Fibroblast of villous mesenchyme (primary cell): Measurements from ENCODE around the gene CFAP251. TPM values are rescaled to one million over a fixed set of nuclear protein-coding genes. Genes with fewer than 3 reads are reported as not detected.
A peak's percentile ranks its signal among the peaks of the same experiment; 100 is the strongest.
"Not testable (repeated sequence)": the region's sequence is repeated elsewhere in the genome, so short reads cannot be mapped to it uniquely, and the experiment has no call there.

Experiments
- DNase-seq: peaks from one replicate; pipeline ENCODE4 v3.0.0-alpha.2; 2010; ENCODE audit warnings: low read depth
- H3K4me3 ChIP-seq: 2 replicates; pipeline ENCODE4 v1.5.1; 2011; ENCODE audit warnings: low read depth, mild to moderate bottlenecking, low read length
- CTCF ChIP-seq: IDR thresholded peaks from 2 replicates; pipeline ENCODE4 v1.5.1; 2012; ENCODE audit warnings: low read depth, mild to moderate bottlenecking, low read length; ENCODE audit not compliant: insufficient read depth
- total RNA-seq: library from RNA; depleted of rRNA; stranded (reverse); fragments of >200 nt; gene quantifications from 2 replicates; pipeline ENCODE4 v1.2.3, GENCODE V29; 2012

Gene CFAP251
- total RNA-seq, 1 donor = 8.2 TPM

GRCh38 chr12:121875582-121875981 lies 42.8 kb upstream of the CFAP251 start:
- H3K4me3 ChIP-seq = no peak overlapping the region
- TF ChIP-seq CTCF = no peak
- no peak for DNase-seq

- not testable (repeated sequence) for H3K4me3 ChIP-seq, DNase-seq
These were observed 42.3 kb upstream of the CFAP251 start for GRCh38 chr12:121876080-121876447.

- no peak for DNase-seq
- no peak for TF ChIP-seq CTCF
- no peak overlapping the region for H3K4me3 ChIP-seq
These were observed 35.1 kb upstream of the CFAP251 start for GRCh38 chr12:121883315-121883660.

- peak; percentile 28 for DNase-seq
- not testable (repeated sequence) for H3K4me3 ChIP-seq
These were observed 33.3 kb upstream of the CFAP251 start for GRCh38 chr12:121885129-121885528.

- peak overlapping the region; percentile 76 for H3K4me3 ChIP-seq
- DNase-seq = no peak
- no peak for TF ChIP-seq CTCF
These were observed 30.3 kb upstream of the CFAP251 start for GRCh38 chr12:121888083-121888477.

GRCh38 chr12:121888478-121889273 lies 29.7 kb upstream of the CFAP251 start, which contains the start of gene PSMD9:
Gene PSMD9, plus strand, starts transcription at chr12:121888790. Its CDS starts 67 bp downstream, at chr12:121888857.
- DNase-seq = peak; percentile 98
- peak; percentile 80 for TF ChIP-seq CTCF
- H3K4me3 ChIP-seq = peak within 1 kb of the TSS; percentile 76

- no peak for DNase-seq
These were observed 29.1 kb upstream of the CFAP251 start for GRCh38 chr12:121889274-121889624.

GRCh38 chr12:121889661-121890060 lies 28.7 kb upstream of the CFAP251 start:
- not testable (repeated sequence) for DNase-seq

More at GRCh38 chr12:121889274-121889624, 29.1 kb upstream of the CFAP251 start:
- peak overlapping the region; percentile 76 for H3K4me3 ChIP-seq
- TF ChIP-seq CTCF = no peak

More at GRCh38 chr12:121889661-121890060, 28.7 kb upstream of the CFAP251 start:
- H3K4me3 ChIP-seq = peak overlapping the region; percentile 76
